ENCODE data around the gene GNAI3. TPM values are rescaled to one million over a fixed set of nuclear protein-coding genes. Genes with fewer than 3 reads are reported as not detected.

The GNAI3 gene
- polyA plus RNA-seq, 2 of the 4 experiments (the other 2 are of a cell fraction): 5.3 to 8.7 TPM

- no peak for TF ChIP-seq HMGXB4 (CRISPR knock-in tag; IDR thresholded peaks at IDR 0.05; ENCODE audit: borderline replicate concordance)
- TF ChIP-seq ZC3H11A (IDR thresholded peaks at IDR 0.05): no peak
- TF ChIP-seq TFCP2L1 (CRISPR knock-in tag; IDR thresholded peaks at IDR 0.05): no peak
- TF ChIP-seq RFX5 (IDR thresholded peaks at IDR 0.05): no peak
- no peak for TF ChIP-seq FOSB (CRISPR knock-in tag; IDR thresholded peaks at IDR 0.05)
- no peak for TF ChIP-seq MAFK (IDR thresholded peaks at IDR 0.05; ENCODE audit: partially characterized antibody)
- no peak for TF ChIP-seq ZSCAN20 (CRISPR knock-in tag; IDR thresholded peaks at IDR 0.05)
- TF ChIP-seq BHLHE40 (IDR thresholded peaks at IDR 0.05; ENCODE audit: low read depth, low read length): no peak
- no peak for TF ChIP-seq HOXA7 (CRISPR knock-in tag; IDR thresholded peaks at IDR 0.05)
- no peak for TF ChIP-seq POLR2AphosphoS2 (conservative IDR thresholded peaks at IDR 0.05; ENCODE audit: low read length)
- no peak for TF ChIP-seq TP53 (CRISPR knock-in tag; IDR thresholded peaks at IDR 0.05)
- TF ChIP-seq RAD21 (conservative IDR thresholded peaks at IDR 0.05 in 1 of 2, IDR thresholded peaks at IDR 0.05 in 1 of 2): no peak
- TF ChIP-seq MAX (IDR thresholded peaks at IDR 0.05): no peak
- no peak for TF ChIP-seq MAZ (IDR thresholded peaks at IDR 0.05; ENCODE audit: borderline replicate concordance, low read depth, low read length)
- TF ChIP-seq EHMT2 (IDR thresholded peaks at IDR 0.05; ENCODE audit: low read depth): no peak
- no peak for TF ChIP-seq POLR2A (IDR thresholded peaks at IDR 0.05; ENCODE audit: low read length)
- no peak for TF ChIP-seq GATA3 (IDR thresholded peaks at IDR 0.05; ENCODE audit: borderline replicate concordance)
- TF ChIP-seq NFE2L2 (conservative IDR thresholded peaks at IDR 0.05; ENCODE audit: low read length): no peak
- Histone ChIP-seq H3K4me2 (no peak overlapping the region), H3K4me1 (no peaks in the 10 kb centered on the region), H3K27ac (no peak overlapping the region), H3K9me3 (no peaks in the 10 kb centered on the region), H3K4me3 (no peak overlapping the region)
- DNase-seq (ENCODE audit: low read depth in 1 of 2, low spot score in 1 of 2) (no peak), ATAC-seq (no peak), FAIRE-seq (no peak)
- ChIA-PET POLR2A (no interaction called here), CTCF (interaction anchor here (1.5 to 23.6 kb wide), 4 partner anchors 10 to 43 kb away, joined by 3 to 749 read pairs (median 166); partner anchors contain the start of genes CYB561D1 and GPR61)
- WGBS (ENCODE audit: missing lambda C conversion rate): 69% methylated on average over 5 of the region's 5 CpGs
These were observed 44.5 kb upstream of the GNAI3 start for GRCh38 chr1:109503935-109504334.

- FAIRE-seq (no peak), DNase-seq (ENCODE audit: low read depth in 1 of 2, low spot score in 1 of 2) (no peak), ATAC-seq (no peak)
- POLR2A ChIA-PET: no interaction called here
- Histone ChIP-seq H3K9me3 (no peaks in the 10 kb centered on the region), H3K4me1 (peaks cover 1% of the 10 kb centered on the region; the same call in 1 of the 3 replicates), H3K4me3 (no peak overlapping the region), H3K27ac (no peak overlapping the region), H3K4me2 (no peak overlapping the region)
- CTCF ChIA-PET: interaction anchor here (1.0 to 16.9 kb wide), 5 partner anchors 11 to 476 kb away, joined by 3 to 232 read pairs (median 4); partner anchors contain the start of genes CYB561D1 and GNAI3
- 74% methylated on average over 1 of the region's 1 CpG for WGBS (ENCODE audit: missing lambda C conversion rate)
- TF ChIP-seq FOSL2 (IDR thresholded peaks at IDR 0.05) (no peak), FOSL2 (CRISPR knock-in tag; IDR thresholded peaks at IDR 0.05) (no peak), RNF2 (IDR thresholded peaks at IDR 0.05; ENCODE audit: borderline replicate concordance, low read depth) (no peak), JUN (IDR thresholded peaks at IDR 0.05) (no peak), HMGXB4 (CRISPR knock-in tag; IDR thresholded peaks at IDR 0.05; ENCODE audit: borderline replicate concordance) (no peak), MAX (IDR thresholded peaks at IDR 0.05) (no peak), ZNF302 (CRISPR knock-in tag; IDR thresholded peaks at IDR 0.05) (no peak), FOSB (CRISPR knock-in tag; IDR thresholded peaks at IDR 0.05) (no peak), TFCP2L1 (CRISPR knock-in tag; IDR thresholded peaks at IDR 0.05) (no peak), HDAC2 (IDR thresholded peaks at IDR 0.05) (no peak), KDM1A (IDR thresholded peaks at IDR 0.05; ENCODE audit: low read depth) (no peak), HES2 (IDR thresholded peaks at IDR 0.05) (no peak), CBX8 (IDR thresholded peaks at IDR 0.05) (no peak)
These were observed 43.4 kb upstream of the GNAI3 start for GRCh38 chr1:109504974-109505373.

Measured in A549 (cell line).